COLO668 (cell line): ENCODE results near the gene COCH.
"Not testable (repeated sequence)": the region's sequence is repeated elsewhere in the genome, so short reads cannot be mapped to it uniquely, and the experiment has no call there.

Experiments
- DNase-seq: peaks from one replicate; lab custom pipeline; 2025; ENCODE audit not compliant: unreplicated experiment; lab: John Stamatoyannopoulos, UW

Gene COCH

DNA sequence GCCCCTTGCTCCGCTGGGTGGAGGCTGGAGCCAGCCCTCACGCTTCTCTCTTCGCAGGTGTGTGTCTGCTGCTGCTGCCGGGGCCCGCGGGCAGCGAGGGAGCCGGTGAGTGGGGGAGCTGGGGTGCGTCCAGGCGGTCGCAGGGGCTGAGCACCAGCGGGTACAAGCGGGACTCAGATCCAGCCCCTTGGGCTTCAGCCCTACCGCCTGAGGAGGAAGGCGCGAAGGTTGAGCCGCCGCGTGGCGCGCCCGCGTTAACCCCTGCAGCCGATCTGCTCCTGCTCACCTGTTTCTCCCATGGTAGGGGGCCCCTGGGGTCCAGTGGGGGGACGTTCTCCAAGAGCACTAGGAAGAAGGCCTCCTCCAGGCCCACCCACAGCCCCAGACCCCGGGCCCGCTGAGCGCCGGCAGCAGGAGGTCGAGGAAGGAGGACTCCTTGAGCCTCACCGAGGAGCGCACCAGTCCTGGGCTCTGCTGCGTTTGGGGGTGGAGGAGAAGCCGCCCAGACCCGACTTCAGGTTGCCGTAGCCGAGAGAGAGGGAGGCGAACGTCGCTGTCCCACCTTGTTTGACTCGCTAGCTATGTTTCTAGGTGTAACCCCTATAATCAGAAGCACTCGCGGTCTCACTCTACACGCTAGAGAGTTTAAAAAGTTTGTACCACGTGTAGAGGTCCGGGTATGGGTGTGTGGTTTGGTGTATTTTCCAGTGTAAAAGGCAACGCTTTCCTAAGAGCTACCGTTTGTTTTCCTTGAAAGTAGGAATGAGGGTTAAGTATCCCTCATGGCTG, 834 bp downstream of the COCH start:
- DNase-seq = no peak

GRCh38 chr14:30875788-30876053, 1.4 kb downstream of the COCH start:
- no peak for DNase-seq

- DNase-seq = no peak
Observed at GRCh38 chr14:30876692-30877091, 2.3 kb downstream of the COCH start.

GRCh38 chr14:30882431-30882830, 8.1 kb downstream of the COCH start:
- DNase-seq = no peak

DNA sequence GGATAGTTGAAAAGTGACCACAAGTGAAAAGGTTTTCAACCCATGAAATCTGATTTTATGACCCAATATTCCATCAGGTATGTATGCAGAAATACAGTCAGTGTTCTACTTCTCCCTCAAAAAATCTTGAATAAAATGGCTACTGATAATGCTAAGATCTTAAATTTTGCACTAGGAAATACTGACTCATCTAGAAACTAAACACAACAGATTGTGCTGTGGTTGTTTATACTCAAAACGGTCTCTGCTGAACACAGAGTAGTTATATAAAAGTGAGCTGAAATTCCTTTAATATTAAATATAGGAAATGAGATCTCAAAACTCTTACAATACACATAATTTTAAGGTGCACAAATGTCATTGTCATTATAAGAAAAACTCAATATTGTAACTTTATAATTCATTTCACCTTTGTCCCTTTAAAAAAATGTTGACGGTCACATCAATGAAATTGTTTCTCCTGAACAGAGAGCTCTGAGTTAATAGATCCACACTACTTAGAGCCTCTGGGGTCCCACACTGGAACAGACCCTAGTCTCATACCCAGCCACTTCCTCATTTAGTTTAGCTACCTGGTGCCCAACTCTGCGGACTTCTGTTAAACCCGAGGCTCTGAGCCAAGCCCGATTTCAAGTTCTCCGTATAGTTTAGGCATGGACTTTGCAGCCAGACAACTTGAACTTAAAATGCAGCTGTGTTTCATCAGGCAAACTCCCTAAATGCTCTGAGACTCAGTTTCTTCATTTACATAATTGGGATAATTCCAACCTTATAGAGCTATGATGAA, 9.3 kb downstream of the COCH start:
- DNase-seq = no peak

DNA sequence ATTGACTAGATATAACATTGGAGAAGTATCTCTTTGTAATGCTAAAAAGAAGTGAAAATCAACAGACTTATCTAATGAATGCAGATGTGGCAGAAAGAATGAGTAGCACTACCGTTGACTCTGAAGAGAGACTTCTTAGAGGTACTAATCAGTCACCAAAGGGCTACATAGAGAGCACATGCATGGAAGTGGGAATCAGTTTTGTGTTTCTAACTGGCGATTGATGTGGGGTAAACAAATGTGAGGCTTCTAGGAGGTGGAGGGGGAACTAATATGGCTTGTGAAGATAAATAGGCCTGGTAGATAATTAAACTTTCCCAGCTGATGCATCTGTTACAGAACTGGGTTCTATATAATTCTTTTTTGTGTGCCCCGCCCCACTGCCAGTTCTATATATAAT, 10.5 kb downstream of the COCH start:
- DNase-seq = no peak

- DNase-seq = no peak
Observed at GRCh38 chr14:30885840-30886740, 11.7 kb downstream of the COCH start.

- no peak for DNase-seq
Observed at GRCh38 chr14:30888480-30889243, 14.3 kb downstream of the COCH start.

- DNase-seq = no peak
Observed at GRCh38 chr14:30889244-30889594, 14.9 kb downstream of the COCH start.

- no peak for DNase-seq
Observed at GRCh38 chr14:30893819-30894218, 19.5 kb downstream of the COCH start.

- DNase-seq = no peak
Observed at GRCh38 chr14:30894923-30895515, 20.7 kb downstream of the COCH start.

DNA sequence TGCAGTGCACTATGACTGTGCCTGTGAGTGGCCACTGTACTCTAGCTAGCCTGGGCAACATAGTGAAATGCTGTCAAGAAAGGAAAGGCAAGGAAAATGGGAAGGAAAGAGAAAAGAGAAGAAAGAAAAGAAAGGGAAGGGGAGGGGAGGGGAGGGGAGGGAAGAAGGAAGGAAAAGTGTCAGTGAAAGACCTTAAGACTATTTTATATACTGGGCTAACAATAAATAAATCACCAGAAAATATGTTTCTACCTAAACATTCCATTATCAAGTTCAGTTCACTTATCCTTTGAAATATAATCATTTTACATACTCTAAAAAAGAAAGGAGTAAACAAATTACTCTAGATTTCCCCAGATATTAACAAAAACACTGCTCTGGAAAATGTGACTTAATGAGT, 22.1 kb downstream of the COCH start:
- DNase-seq = no peak

- not testable (repeated sequence) for DNase-seq
Observed at GRCh38 chr14:30897121-30897520, 22.8 kb downstream of the COCH start.

DNA sequence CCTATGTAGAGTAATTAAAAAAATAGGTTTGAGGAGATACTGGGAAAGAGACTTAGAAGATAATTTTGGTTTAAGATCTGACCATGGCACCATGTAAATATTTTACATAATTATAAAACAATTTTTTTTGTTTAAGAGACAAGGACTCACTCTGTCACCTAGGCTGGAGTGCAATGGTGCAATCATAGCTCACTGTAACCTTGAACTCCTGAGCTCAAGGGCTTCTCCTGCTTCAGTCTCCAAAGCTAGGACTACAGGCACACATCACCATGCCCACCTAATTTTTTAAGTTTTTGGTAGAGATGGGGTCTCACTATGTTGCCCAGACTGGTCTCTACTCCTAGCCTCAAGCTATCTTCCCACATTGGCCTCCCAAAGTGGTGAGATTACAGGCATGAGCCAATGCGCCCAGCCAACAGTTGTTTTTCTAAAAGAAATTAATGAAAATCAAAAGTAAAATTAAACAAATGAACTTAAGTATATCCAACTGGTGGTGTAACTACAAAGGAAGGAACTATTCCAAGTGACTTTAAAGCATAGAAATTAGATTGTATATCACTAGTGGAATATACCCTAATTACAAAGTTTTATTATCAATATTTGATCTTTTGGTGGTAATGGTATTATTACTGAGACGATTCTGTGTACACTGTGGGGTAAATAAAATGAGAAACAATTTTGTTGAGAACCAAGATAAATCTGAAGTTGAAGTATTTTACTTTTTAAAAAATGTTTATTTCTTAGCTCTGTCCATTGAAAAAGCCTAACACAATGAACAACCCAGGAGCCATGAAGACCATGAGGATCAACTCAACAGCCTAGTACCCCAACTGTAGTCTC, 29.1 kb downstream of the COCH start:
- DNase-seq = no peak

- DNase-seq = no peak
Observed at GRCh38 chr14:30906752-30907658, 32.6 kb downstream of the COCH start.

- DNase-seq = no peak
Observed at GRCh38 chr14:30907659-30908057, 33.3 kb downstream of the COCH start.

DNA sequence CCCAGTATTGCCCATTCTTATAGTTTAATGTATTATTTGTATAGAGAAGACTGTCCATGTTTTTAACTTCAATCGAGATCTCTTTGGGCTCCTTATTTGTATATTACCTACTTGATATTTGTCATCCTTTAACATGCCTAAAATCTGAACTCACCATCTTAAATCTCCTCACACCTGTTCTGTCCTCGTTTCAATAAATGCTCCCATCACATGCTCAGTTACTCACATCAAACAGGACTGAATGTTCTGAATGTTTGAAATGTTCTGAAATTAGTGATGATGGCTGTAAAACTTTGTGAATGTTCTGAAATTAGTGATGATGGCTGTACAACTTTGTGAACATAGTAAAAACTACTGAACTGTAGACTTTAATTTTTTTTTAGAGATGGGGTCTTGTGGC, 34.5 kb downstream of the COCH start:
- no peak for DNase-seq

DNA sequence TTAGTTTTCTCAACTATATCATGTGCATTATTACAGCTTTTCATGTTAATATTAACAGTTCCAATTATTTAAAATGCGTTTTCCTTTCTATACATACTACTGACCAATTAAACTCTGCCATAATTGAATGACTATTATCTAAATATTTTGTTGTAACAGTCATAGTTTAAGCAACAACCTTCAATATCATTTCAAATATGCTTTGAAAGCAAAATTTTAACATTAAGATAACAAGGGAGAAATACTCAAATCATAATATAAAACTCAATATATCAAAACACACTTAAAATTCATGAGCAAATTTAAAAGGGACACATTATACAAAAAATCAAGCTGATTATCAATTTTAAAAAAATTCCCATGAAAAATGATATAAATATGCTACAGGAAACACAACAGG, 40.5 kb downstream of the COCH start:
- DNase-seq = no peak

DNA sequence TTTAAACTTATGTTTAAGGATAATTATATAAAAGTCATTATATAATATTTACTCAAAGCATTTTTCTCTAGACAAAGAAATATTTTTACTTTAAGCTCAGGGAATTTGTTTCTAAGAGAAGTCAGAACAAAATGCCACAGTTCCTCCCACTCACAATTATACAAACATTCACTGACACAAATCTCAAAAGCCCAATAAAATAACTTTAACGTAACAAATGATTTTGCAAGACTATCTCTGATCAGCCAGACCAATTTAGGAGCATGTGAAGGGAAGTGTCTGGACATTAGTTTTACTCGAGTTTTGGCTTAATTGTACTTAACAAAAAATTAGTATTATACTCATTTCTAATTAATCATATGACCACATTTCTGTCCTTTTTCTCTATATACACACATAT, 41.2 kb downstream of the COCH start:
- DNase-seq = no peak
